Transverse colon (tissue), 4 donors: ENCODE measurements around the gene ADCY9. TPM values are rescaled to one million over a fixed set of nuclear protein-coding genes. Genes with fewer than 3 reads are reported as not detected.

Experiments used
- DNase-seq: peaks from one replicate; pipeline ENCODE4 v3.0.0-alpha.2; 2019
- H3K27ac ChIP-seq, 4 donors: fragments of 200-600 bp; sonication (generic); 2 replicates each; pipeline ENCODE4 v1.5.1; 2016 to 2018; ENCODE audit warnings: inconsistent platforms in 4 of 4
- H3K27me3 ChIP-seq: fragments of 200-600 bp; sonication (generic); 2 replicates; pipeline ENCODE4 v1.5.1; 2017; ENCODE audit warnings: inconsistent platforms
- H3K36me3 ChIP-seq, 4 donors: fragments of 200-600 bp; sonication (generic); 2 replicates each; pipeline ENCODE4 v1.5.1; 2017 to 2019; ENCODE audit warnings: inconsistent platforms in 4 of 4
- H3K4me1 ChIP-seq, 4 donors: fragments of 200-600 bp; sonication (generic); 2 replicates each; pipeline ENCODE4 v1.5.1; 2017 to 2020; ENCODE audit warnings: inconsistent platforms in 4 of 4
- H3K4me3 ChIP-seq, 4 donors: fragments of 200-600 bp; sonication (generic); 1 replicate in 1 of 4; 2 replicates in 3 of 4; pipeline versions ENCODE4 v1.5.1 to v1.6.1; 2017 to 2019; ENCODE audit warnings: inconsistent platforms in 4 of 4
- H3K9me3 ChIP-seq, 2 donors: fragments of 200-600 bp; sonication (generic); 2 replicates each; pipeline ENCODE4 v1.5.1; 2017 to 2019; ENCODE audit warnings: inconsistent platforms in 2 of 2
- EP300 ChIP-seq: sonication (generic); formaldehyde crosslinking; IDR thresholded peaks from one replicate; pipeline ENCODE4 v1.6.1; 2017; ENCODE audit warnings: antibody characterized with exemption, low read depth
- POLR2A ChIP-seq: fragments of 450-650 bp; IDR thresholded peaks from one replicate; pipeline ENCODE4 v1.6.1; 2016; ENCODE audit warnings: antibody characterized with exemption, mild to moderate bottlenecking, moderate library complexity
- POLR2AphosphoS5 ChIP-seq, 3 donors: sonication (generic); formaldehyde crosslinking; IDR thresholded peaks; one replicate each; pipeline ENCODE4 v1.6.1; 2016; ENCODE audit warnings: antibody characterized with exemption in 3 of 3
- WGBS, 2 donors: methylation state at CpG; one replicate each; pipeline ENCODE4 v1.1.5; 2018; ENCODE audit warnings: low coverage in 1 of 2; 5-methylcytosine and 5-hydroxymethylcytosine counted together
- in situ Hi-C, 4 donors: fragments of 200-750 bp; cut with MboI; loops; one replicate each; pipeline versions ENCODE4 v1.15.0 to v1.15.1; 2017; ENCODE audit warnings: low sequenced_read_pairs in 3 of 4, low pct_ligation_motif_present in 1 of 4, low pct_unique_long_range_greater_than_20kb in 1 of 4
- intact Hi-C: fragments of 100-400 bp; cut with DNase I; formaldehyde crosslinking; loops from one replicate; pipeline ENCODE4 v1.15.1; 2023; ENCODE audit warnings: low total_unique reads
- total RNA-seq, 4 donors: library from RNA; depleted of rRNA; stranded (reverse); fragments of >200 nt; gene quantifications; one replicate each; pipeline ENCODE4 v1.1.0, GENCODE V29; 2016
- TF ChIP-seq, protein P1 (sequence below), 5 experiments: fragments of 200-600 bp in 3 of 5; fragments of 450-650 bp in 2 of 5; sonication (generic) in 3 of 5; IDR thresholded peaks; 1 replicate in 2 of 5; 2 replicates in 3 of 5; pipeline ENCODE4 v1.5.1; 2016 to 2017; ENCODE audit warnings: antibody characterized with exemption in 5 of 5, inconsistent platforms in 3 of 5, mild to moderate bottlenecking in 2 of 5, moderate library complexity in 1 of 5

Gene ADCY9
- total RNA-seq, 4 donors from 2014 or later = 33.7 to 46.0 (median 37.2) TPM

DNA sequence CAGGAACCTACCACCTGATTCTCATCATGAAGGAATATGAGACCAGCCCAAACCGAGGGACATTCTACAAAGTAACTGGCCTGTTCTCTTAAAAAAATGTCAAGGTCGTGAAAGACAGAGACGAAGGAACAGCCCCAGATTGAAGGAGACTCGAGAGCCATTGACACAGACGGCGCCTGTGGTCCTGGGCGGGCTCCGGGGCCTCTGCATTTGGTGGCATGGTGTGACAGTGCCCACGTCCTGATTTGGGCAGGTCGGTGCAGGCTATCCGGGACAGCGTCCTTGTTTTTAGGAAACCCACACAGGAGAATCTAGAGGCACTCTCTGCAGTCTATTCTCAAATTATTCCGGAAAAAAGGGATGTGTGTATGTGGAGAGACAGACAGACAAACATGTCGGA, 64.1 kb downstream of the ADCY9 start:
- Histone ChIP-seq H3K36me3 (no peaks in the 10 kb centered on the region), H3K9me3 (no peaks in the 10 kb centered on the region), H3K4me3 (no peak overlapping the region), H3K4me1 (peaks cover 10 to 21% (median 20%) of the 10 kb centered on the region in 4 donors), H3K27ac (peak overlapping the region in 2 of 4 donors; percentile 70 to 74), H3K27me3 (no peaks in the 10 kb centered on the region)
- intact Hi-C loops = no loop called here
- TF ChIP-seq POLR2A (no peak), EP300 (no peak), POLR2AphosphoS5 (IDR thresholded peaks at IDR 0.05) (no peak)
- TF ChIP-seq, protein P1, sequence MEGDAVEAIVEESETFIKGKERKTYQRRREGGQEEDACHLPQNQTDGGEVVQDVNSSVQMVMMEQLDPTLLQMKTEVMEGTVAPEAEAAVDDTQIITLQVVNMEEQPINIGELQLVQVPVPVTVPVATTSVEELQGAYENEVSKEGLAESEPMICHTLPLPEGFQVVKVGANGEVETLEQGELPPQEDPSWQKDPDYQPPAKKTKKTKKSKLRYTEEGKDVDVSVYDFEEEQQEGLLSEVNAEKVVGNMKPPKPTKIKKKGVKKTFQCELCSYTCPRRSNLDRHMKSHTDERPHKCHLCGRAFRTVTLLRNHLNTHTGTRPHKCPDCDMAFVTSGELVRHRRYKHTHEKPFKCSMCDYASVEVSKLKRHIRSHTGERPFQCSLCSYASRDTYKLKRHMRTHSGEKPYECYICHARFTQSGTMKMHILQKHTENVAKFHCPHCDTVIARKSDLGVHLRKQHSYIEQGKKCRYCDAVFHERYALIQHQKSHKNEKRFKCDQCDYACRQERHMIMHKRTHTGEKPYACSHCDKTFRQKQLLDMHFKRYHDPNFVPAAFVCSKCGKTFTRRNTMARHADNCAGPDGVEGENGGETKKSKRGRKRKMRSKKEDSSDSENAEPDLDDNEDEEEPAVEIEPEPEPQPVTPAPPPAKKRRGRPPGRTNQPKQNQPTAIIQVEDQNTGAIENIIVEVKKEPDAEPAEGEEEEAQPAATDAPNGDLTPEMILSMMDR (IDR thresholded peaks at IDR 0.05) = no peak
- WGBS, 2 donors = 92 to 100% methylated on average over 3 to 14 of the region's 14 CpGs
- in situ Hi-C loops = no loop called here
- DNase-seq = no peak

DNA sequence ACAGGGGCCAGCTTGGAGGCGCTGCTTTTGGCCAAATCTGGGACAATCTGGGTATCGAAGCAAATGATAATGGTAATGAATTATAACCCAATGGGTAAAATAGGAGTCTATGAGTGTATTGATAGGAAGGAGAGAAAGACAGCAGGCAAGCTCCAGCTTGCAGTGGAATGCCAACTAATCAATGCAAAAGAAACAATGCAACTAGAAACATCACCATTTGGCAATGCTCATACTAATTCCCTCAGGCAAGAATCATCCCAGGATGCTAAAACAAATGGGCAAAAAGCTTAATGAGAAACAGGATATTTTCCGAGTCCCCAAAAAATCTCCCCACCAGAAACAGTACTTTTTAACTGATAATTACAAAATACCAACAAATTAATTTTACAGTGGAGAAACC, 64.7 kb downstream of the ADCY9 start:
- Histone ChIP-seq H3K27ac (no peak overlapping the region), H3K4me1 (peaks cover 10 to 21% (median 20%) of the 10 kb centered on the region in 4 donors), H3K4me3 (no peak overlapping the region), H3K36me3 (no peaks in the 10 kb centered on the region), H3K27me3 (no peaks in the 10 kb centered on the region), H3K9me3 (no peaks in the 10 kb centered on the region)
- no peak for DNase-seq
- intact Hi-C loops = no loop called here
- TF ChIP-seq, protein P1 (IDR thresholded peaks at IDR 0.05) = no peak
- no peak for TF ChIP-seq POLR2A
- TF ChIP-seq EP300 = no peak
- no peak for TF ChIP-seq POLR2AphosphoS5 (IDR thresholded peaks at IDR 0.05)
- 92 to 93% methylated on average over 3 of the region's 3 CpGs for WGBS, 2 donors
- in situ Hi-C loops = no loop called here

DNA sequence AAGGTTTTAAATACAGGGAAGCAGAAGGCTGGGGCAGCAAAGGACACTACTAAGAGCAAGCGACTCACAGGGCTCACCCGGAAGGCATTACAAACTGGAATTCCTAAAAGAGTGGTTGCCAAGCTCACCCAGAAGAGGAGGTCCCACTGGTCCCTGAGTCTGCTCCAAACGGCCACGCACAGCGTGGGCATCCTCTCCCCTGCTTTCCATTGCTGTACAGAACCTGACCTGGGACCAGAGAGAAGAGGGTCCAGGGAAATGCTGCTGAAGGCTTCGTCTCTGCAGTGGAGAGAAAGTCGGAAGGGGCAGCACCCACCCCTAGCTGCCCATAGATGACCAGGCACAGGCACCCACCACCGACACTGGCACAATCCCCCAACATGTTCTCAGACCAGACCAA, 67.2 kb downstream of the ADCY9 start:
- TF ChIP-seq POLR2AphosphoS5 (IDR thresholded peaks at IDR 0.05) (no peak), EP300 (no peak), POLR2A (no peak)
- TF ChIP-seq, protein P1 (IDR thresholded peaks at IDR 0.05) = no peak
- H3K27ac ChIP-seq = no peak overlapping the region
- no peak for DNase-seq
- intact Hi-C loops (no loop called here), in situ Hi-C loops (no loop called here)
- no peak overlapping the region for H3K4me3 ChIP-seq
- H3K36me3 ChIP-seq = no peaks in the 10 kb centered on the region
- H3K9me3 ChIP-seq = no peaks in the 10 kb centered on the region
- peaks cover 10 to 32% (median 28%) of the 10 kb centered on the region in 4 donors for H3K4me1 ChIP-seq
- 91 to 100% methylated on average over 1 to 8 of the region's 8 CpGs for WGBS, 2 donors
- H3K27me3 ChIP-seq = no peaks in the 10 kb centered on the region

DNA sequence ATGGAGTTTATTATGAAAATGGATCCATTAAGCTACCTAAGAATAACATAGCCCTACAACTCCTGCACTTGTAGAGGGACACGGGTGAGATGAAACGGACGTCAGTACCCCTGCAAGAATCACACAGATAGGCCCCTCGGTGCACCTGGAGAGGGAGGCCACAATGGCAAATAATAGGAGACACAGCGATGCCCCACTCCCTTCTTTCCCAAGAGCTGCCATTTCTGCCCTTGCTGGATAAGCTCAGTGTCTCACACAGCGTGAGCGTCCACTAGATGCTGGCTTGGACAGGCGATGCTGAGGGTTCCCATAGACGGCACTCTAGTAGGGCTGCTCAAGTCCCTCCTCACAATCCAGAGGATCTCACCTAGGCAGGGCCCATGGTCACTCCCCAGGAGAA, 67.8 kb downstream of the ADCY9 start:
- 90 to 91% methylated on average over 3 to 9 of the region's 9 CpGs for WGBS, 2 donors
- DNase-seq = no peak
- H3K27ac ChIP-seq = no peak overlapping the region

More for the DNA sequence above, 67.8 kb downstream of the ADCY9 start:
- in situ Hi-C loops = no loop called here
- intact Hi-C loops = no loop called here
- H3K4me3 ChIP-seq = no peak overlapping the region
- H3K9me3 ChIP-seq = no peaks in the 10 kb centered on the region
- no peaks in the 10 kb centered on the region for H3K36me3 ChIP-seq
- no peak for TF ChIP-seq POLR2AphosphoS5 (IDR thresholded peaks at IDR 0.05)
- no peak for TF ChIP-seq EP300
- no peak for TF ChIP-seq POLR2A
- TF ChIP-seq, protein P1 (IDR thresholded peaks at IDR 0.05) = no peak
- peaks cover 10 to 28% (median 23%) of the 10 kb centered on the region in 4 donors for H3K4me1 ChIP-seq
- H3K27me3 ChIP-seq = no peaks in the 10 kb centered on the region
